ENCODE measurements around the gene PDZD4.

Gene PDZD4

DNA sequence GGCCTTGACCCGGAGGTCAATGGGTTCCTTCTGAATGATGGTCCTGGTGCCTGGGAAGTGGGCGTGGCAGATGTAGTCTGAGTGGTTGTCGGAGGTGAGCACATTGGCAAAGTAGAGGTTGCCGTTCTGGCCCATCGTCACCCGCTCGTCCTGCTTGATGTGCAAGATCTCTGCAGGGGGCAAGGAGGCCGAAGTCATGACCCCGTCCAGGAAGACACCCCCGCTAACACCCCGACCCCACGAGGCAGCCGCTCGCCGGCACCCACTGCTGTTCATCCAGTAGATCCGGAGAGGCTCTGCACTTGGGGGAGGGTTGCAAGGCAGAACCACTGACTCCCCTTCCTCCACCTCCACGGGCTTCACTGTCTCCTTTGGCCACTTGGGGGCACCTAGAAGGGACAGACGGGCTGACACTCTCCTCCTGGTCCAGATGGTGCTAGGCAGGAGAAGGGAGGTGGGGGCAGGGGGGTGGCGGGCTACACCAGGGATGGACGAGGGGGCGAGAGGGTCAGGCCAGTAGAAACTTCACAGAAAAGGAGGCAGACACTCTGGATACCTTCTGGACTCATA, 40.5 kb upstream of the PDZD4 start:
- DNase-seq (ENCODE audit: low read depth) = no peak
- no peak for TF ChIP-seq CTCF (IDR thresholded peaks at IDR 0.05; ENCODE audit: insufficient read depth, low read depth, low read length, missing control alignments)
- H3K4me3 ChIP-seq (ENCODE audit: low read depth, low read length) = no peak overlapping the region

- DNase-seq (ENCODE audit: low read depth) = no peak
- TF ChIP-seq CTCF (IDR thresholded peaks at IDR 0.05; ENCODE audit: insufficient read depth, low read depth, low read length, missing control alignments) = no peak
- no peak overlapping the region for H3K4me3 ChIP-seq (ENCODE audit: low read depth, low read length)
These were observed 39.9 kb upstream of the PDZD4 start for GRCh38 chrX:153870288-153870690.

- TF ChIP-seq CTCF (IDR thresholded peaks at IDR 0.05; ENCODE audit: insufficient read depth, low read depth, low read length, missing control alignments) = no peak
- no peak overlapping the region for H3K4me3 ChIP-seq (ENCODE audit: low read depth, low read length)
- DNase-seq (ENCODE audit: low read depth) = no peak
These were observed 39.3 kb upstream of the PDZD4 start for GRCh38 chrX:153869473-153870287.

DNA sequence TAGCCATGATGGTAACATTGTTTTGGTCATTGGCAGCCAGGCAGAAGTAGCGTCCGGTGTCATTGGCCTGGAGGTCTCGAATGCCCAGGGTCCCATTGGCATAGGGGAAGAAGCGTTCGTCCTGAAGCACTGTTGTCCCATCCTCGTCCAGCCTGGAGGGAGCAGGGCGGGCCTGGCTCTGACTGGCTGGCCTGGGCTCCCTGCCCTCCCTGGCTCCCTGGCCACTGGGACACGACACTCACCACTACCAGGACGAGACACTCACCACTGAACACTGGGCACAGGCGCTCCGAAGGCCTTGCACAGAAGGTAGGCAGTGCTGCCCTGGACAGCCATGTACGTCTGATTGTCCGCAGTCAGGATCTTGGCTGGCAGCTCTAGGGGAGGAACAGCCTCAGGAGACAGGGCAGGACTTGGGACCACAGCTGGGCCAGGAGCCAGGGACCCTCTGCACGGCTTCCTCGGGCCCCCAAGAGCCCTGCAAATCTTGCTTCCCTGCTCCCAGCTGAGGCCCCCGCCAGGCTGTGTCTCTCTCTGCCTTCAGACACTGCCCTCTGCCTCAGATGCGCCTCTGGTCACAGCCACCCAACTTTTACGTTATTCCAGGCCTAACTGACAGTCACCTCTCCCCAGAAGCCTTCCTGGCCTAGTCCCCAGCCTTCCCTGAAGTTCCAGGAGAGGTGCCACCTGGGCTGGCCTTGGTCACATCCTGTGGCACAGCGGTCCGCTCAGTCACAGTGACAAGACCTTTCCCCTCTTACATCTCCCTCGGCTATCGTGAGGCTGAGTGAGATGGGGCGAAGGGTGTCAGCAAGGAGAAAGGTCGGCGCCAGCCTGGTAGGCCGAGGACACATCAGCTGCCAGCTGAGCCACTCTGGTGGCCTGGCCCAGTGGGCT, 38.5 kb upstream of the PDZD4 start:
- H3K4me3 ChIP-seq (ENCODE audit: low read depth, low read length) = no peak overlapping the region
- DNase-seq (ENCODE audit: low read depth) = no peak
- TF ChIP-seq CTCF (IDR thresholded peaks at IDR 0.05; ENCODE audit: insufficient read depth, low read depth, low read length, missing control alignments) = no peak

DNA sequence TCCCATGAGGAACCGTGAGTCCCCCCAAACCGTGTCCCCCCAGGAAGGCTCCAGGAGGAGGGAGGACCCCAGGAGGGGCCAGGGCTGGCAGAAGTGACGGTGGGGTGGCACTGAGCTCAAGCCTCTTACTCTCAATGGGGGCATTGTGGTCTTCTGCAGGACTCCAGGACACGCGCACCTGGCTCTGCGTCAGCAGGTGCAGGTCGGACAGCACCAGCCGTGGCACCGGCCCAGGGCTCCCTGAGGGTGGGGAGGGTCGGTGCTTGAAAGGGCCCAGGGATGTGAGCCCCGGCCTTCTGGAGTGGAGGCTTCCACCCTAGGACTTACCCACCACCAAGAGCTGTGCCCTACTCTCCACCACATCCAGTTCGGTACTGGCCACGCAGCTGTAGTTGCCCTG, 37.3 kb upstream of the PDZD4 start:
- no peak overlapping the region for H3K4me3 ChIP-seq (ENCODE audit: low read depth, low read length)
- TF ChIP-seq CTCF (IDR thresholded peaks at IDR 0.05; ENCODE audit: insufficient read depth, low read depth, low read length, missing control alignments) = no peak
- DNase-seq (ENCODE audit: low read depth) = no peak

GRCh38 chrX:153867139-153867538, 36.8 kb upstream of the PDZD4 start:
- no peak overlapping the region for H3K4me3 ChIP-seq (ENCODE audit: low read depth, low read length)
- no peak for DNase-seq (ENCODE audit: low read depth)

More at GRCh38 chrX:153867139-153867538, 36.8 kb upstream of the PDZD4 start:
- TF ChIP-seq CTCF (IDR thresholded peaks at IDR 0.05; ENCODE audit: insufficient read depth, low read depth, low read length, missing control alignments) = no peak
